Measurements from ENCODE around the gene ZCCHC7.
"Not testable (repeated sequence)": the region's sequence is repeated elsewhere in the genome, so short reads cannot be mapped to it uniquely, and the experiment has no call there.

Gene ZCCHC7

DNA sequence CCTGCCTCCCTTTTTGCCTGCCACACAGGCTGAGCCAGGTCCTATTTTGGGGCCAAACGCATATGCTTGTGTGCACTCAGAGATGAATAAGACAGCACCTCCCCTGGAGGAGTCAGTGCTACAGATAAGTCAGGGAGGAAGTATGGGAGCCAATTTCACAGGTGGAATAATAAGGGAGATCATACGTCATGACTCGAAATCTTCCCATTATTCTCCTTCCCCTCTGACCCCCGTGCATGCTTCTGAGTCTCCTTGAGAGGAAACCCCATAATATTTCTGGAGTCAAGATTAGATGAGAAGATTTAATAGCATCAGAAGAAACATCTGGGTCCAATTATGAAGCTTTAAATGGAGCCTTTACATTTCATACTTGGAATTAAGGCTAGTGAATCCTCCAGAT lies 15.1 kb upstream of the ZCCHC7 start:
- no peak for DNase-seq (ENCODE audit: low read depth)
- TF ChIP-seq, protein P1, sequence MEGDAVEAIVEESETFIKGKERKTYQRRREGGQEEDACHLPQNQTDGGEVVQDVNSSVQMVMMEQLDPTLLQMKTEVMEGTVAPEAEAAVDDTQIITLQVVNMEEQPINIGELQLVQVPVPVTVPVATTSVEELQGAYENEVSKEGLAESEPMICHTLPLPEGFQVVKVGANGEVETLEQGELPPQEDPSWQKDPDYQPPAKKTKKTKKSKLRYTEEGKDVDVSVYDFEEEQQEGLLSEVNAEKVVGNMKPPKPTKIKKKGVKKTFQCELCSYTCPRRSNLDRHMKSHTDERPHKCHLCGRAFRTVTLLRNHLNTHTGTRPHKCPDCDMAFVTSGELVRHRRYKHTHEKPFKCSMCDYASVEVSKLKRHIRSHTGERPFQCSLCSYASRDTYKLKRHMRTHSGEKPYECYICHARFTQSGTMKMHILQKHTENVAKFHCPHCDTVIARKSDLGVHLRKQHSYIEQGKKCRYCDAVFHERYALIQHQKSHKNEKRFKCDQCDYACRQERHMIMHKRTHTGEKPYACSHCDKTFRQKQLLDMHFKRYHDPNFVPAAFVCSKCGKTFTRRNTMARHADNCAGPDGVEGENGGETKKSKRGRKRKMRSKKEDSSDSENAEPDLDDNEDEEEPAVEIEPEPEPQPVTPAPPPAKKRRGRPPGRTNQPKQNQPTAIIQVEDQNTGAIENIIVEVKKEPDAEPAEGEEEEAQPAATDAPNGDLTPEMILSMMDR (IDR thresholded peaks at IDR 0.05; ENCODE audit: low read depth, low read length, missing control alignments): no peak
- no peak overlapping the region for H3K4me3 ChIP-seq (ENCODE audit: low read depth, low read length)

DNA sequence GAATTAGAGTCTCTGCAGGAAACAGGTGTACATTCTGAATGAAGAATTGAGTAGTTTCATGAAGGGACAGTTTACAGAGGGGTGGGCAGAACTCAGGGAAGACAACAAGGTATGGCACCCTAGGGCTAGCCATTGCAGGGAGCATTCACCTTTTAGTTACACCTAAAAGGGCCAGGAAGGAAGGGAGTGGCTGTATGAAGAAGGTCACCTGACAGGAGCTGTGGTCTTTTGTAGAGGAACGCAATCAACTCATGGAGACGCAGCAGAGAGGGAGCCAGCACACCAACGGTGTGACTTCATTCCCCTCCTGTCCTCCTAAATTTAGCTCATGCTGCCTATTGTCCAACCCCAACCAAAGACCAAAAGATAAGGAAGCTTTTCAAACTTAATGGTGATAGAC lies 12.7 kb upstream of the ZCCHC7 start:
- DNase-seq (ENCODE audit: low read depth): no peak
- TF ChIP-seq, protein P1 (IDR thresholded peaks at IDR 0.05; ENCODE audit: low read depth, low read length, missing control alignments): no peak
- no peak overlapping the region for H3K4me3 ChIP-seq (ENCODE audit: low read depth, low read length)

DNA sequence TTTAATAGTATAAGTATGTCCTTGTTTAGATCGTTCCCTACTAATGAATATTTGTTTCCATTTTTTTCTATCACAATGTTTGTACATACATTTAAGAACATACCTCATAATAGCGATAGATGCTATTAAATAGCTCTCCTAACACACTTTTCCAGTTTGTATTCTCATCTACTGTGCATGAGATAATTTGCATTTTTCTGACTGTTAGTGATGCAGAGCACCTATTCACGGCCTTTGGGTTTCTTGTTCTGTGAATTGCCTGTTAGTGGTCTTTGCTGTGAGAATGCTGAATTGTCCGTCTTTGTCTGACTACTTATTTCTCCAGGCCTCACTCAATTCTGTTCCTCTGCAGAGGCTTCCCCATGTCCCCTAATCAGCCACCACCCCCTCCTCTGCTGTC lies 5.9 kb upstream of the ZCCHC7 start:
- H3K4me3 ChIP-seq (ENCODE audit: low read depth, low read length); DNase-seq (ENCODE audit: low read depth): not testable (repeated sequence)

DNA sequence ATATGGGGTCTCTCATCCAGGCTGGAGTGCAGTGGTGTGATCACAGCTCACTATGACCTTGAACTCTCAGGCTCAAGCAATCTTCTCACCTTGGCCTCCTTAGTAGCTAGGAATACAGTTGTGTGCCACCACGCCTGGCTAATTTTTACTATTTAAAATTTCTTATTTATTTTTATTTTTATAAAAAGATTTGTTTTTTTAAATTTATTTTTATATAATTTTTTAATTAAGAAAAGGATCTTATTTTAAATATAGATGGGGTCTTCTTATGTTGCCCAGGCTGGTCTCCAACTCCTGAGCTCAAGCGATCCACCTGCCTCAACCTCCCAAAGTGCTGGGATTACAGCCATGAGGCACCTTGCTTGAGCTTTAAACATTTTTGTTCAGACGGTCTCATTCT lies 2.4 kb upstream of the ZCCHC7 start:
- no peak for DNase-seq (ENCODE audit: low read depth)
- H3K4me3 ChIP-seq (ENCODE audit: low read depth, low read length): no peak overlapping the region
- TF ChIP-seq, protein P1 (IDR thresholded peaks at IDR 0.05; ENCODE audit: low read depth, low read length, missing control alignments): no peak

DNA sequence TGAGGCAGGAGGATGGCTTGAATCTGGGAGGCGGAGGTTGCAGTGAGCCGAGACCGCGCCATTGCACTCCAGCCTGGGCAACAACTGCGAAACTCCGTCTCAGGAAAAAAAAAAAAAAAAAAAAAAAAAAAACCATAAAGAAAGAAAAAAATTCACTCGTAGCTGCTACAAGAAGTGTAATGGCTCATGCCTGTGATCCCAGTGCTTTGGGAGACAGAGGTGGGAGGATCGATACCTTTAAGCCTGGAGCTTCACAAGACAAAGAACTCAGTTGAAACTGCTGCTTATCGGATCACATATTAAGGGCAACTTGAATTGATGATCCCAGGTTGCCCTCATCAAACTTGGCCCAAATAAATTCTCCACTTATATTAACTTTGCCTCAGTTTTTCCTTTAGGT lies 1.0 kb upstream of the ZCCHC7 start:
- DNase-seq (ENCODE audit: low read depth): no peak
- no peak overlapping the region for H3K4me3 ChIP-seq (ENCODE audit: low read depth, low read length)
- TF ChIP-seq, protein P1 (IDR thresholded peaks at IDR 0.05; ENCODE audit: low read depth, low read length, missing control alignments): no peak

DNA sequence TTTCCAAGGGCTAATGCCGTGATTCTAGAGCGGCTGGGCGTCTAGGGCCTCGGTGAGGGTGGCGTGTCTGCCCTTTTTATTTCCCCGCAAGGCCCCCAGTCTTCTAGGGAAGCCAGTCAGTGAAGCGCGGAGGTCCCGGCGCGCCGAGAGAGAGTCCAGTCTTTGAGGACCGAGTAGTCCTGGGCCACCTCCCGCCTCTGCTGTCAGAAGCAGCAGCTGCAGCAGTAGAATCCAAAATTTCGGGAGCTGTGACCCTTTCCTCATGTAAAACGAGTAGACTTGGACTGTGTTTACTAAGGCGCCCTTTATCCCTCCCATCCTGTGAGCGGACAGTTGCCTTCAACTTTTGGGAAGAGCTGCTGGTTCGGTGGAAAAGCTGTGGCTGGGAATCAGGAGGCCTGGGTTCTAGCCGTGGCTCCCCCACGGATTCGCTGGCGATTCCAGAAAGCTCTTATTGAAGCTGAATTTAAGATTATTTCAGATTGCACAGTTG lies 515 bp downstream of the ZCCHC7 start:
- peak overlapping the region; percentile 96 for H3K4me3 ChIP-seq (ENCODE audit: low read depth, low read length)
- DNase-seq (ENCODE audit: low read depth): not testable (repeated sequence)

DNA sequence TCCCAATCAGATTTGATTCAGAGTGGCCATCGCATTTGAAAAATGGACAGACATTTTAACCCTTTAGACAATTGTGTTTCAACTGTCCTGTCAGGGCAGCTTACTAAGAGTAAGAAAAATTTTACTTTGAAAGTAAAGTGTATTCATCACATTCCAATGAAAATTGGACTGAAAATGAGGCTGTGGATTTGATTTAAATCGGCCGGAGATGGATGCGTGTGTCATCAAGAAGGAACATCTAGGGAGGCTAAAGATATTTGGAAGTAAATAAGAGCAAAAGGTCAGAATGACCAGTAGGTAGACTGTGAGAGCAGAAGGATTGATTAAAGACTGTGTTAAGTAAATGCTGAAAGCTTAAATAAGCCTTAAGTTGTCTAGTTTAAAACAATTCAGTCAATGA lies 1.5 kb downstream of the ZCCHC7 start:
- DNase-seq (ENCODE audit: low read depth): no peak
- TF ChIP-seq, protein P1 (IDR thresholded peaks at IDR 0.05; ENCODE audit: low read depth, low read length, missing control alignments): no peak
- H3K4me3 ChIP-seq (ENCODE audit: low read depth, low read length): peak overlapping the region; percentile 96

DNA sequence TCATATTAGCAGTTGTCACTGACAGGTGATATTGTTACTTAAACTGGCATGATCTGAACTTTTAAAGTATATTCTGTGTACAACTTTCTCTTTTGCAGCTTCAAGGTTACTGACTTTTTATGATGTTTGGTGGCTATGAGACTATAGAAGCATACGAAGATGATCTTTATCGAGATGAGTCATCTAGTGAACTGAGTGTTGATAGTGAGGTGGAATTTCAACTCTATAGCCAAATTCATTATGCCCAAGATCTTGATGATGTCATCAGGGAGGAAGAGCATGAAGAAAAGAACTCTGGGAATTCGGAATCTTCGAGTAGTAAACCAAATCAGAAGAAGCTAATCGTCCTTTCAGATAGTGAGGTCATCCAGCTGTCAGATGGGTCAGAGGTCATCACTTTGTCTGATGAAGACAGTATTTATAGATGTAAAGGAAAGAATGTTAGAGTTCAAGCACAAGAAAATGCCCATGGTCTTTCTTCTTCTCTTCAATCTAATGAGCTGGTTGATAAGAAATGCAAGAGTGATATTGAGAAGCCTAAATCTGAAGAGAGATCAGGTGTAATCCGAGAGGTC lies 5.9 kb downstream of the ZCCHC7 start:
- DNase-seq (ENCODE audit: low read depth): no peak

More for the DNA sequence above, 5.9 kb downstream of the ZCCHC7 start:
- TF ChIP-seq, protein P1 (IDR thresholded peaks at IDR 0.05; ENCODE audit: low read depth, low read length, missing control alignments): no peak
- no peak overlapping the region for H3K4me3 ChIP-seq (ENCODE audit: low read depth, low read length)

All from GM12864 (cell line).